GM20000 (cell line): ENCODE results near the gene SUB1.

ENCODE experiments used
- DNase-seq: peaks from one replicate; pipeline ENCODE4 v3.0.0; 2012; ENCODE audit warnings: low spot score
- TF ChIP-seq, protein P1 (sequence below): IDR thresholded peaks from 2 replicates; pipeline ENCODE4 v1.5.1; 2012; ENCODE audit warnings: mild to moderate bottlenecking, control low read depth; ENCODE audit errors: extremely low read depth, missing control alignments

The SUB1 gene

GRCh38 chr5:32638309-32638708, 53.0 kb downstream of the SUB1 start:
- no peak for DNase-seq
- TF ChIP-seq, protein P1, sequence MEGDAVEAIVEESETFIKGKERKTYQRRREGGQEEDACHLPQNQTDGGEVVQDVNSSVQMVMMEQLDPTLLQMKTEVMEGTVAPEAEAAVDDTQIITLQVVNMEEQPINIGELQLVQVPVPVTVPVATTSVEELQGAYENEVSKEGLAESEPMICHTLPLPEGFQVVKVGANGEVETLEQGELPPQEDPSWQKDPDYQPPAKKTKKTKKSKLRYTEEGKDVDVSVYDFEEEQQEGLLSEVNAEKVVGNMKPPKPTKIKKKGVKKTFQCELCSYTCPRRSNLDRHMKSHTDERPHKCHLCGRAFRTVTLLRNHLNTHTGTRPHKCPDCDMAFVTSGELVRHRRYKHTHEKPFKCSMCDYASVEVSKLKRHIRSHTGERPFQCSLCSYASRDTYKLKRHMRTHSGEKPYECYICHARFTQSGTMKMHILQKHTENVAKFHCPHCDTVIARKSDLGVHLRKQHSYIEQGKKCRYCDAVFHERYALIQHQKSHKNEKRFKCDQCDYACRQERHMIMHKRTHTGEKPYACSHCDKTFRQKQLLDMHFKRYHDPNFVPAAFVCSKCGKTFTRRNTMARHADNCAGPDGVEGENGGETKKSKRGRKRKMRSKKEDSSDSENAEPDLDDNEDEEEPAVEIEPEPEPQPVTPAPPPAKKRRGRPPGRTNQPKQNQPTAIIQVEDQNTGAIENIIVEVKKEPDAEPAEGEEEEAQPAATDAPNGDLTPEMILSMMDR: no peak

DNA sequence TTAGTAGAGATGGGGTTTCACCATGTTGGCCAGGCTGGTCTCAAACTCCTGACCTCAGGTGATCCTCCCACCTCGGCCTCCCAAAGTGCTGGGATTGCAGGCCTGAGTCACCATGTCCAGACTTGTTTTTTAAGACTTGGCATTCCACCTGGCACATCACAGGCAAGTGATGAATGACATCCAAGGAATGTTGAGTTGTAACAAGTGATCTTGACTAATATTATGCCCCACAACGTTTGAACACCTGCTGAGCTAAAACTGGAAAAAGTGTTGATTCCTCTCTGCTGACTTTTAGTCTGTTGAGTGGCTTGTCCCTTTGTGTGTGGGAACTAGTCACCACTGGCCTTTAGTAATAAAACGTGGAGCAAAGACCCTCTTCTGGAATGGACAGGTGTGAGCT, 54.6 kb downstream of the SUB1 start:
- TF ChIP-seq, protein P1: no peak
- DNase-seq: no peak

DNA sequence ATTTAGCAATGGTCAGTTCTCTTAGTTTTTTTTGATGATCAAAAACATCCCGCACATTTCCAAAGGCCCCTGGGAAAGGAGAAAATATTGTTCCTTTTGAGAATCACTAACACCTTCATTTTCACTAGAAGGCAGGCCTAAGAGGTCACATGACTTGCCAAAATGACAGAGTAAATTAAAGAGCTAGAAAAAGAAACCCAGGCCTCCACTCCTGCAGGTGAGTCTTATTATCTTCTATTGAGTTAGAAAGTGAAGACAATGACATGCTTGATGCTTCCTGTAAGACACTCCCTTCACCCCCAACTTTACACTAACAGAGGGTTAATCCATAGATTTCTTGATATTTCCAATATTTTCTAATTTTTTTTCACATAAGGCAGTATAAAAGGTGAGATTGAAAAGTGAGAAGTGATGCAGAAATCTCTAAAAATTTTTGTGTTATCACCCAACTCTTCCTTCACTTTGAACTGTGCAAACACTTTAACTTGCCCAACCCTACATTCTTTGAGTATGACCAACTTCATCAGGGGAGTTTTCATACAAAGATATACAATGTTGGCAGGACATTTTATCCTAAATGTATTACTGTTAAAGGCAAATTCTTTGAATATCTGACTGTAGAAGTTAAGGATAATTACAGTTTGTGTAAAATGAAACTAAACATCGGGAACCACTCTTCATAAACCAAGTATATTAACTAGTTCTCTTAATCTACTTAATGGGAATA, 57.1 kb downstream of the SUB1 start:
- TF ChIP-seq, protein P1: no peak
- no peak for DNase-seq

DNA sequence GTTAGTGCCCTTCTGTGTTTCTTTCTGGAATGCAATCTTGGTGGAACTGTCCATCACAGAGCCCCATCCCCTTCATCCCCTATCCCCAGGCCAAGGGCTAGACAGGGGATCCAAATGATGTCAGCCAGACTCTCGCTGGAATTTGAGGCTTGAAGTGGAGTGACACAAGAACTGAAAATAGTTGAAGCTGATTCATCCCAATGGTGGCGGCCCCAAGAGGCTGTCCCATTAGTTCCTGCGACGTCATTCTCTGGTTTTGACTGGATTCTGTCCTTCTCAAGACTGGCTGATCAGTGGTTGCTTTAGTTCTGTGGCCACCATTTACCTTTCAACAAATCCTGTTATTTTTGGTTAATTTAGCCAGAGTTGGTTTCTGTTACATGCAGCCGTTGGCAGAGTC, 59.9 kb downstream of the SUB1 start:
- no peak for DNase-seq
- TF ChIP-seq, protein P1: no peak

DNA sequence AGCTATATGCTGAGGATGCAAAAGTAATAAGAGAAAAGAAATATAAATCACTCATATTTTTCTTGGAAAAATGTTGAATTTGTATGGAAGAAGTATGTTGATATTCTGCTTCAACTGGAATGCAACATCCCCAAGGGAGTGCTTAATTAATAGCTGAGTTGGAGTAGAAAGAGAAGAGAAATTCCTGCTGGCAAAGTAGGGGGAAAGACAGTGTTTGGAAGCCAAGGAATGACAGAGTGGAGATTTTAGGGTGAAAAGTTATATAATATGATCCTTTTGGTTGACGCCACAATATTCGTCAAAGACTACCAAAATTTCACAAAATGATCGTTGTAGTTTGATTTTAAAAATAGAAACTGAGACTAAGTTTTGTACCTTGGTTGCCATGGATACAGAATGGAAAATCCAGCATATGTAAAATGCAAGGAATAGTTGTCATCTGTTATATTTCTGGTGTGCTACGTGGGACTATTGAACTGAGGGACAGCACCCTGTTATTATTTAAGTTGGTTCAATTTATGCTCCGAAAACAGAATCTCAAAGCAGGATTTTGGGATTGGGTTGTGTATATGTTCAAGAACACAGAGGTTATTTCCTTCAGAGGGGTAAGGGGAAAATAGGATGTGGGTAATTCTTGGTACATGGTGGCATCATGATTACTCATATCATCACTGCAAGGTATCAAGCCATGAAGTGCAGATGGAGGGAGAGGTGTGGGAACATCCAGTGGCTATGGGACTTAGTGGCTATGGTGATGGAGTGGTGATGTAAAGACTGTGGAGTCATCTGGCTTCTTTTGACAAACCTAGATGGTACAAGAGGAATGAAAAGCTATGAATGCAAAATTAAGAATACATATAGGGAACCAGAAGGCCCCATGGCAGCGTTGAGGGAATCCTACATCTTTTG, 61.0 kb downstream of the SUB1 start:
- TF ChIP-seq, protein P1: no peak
- DNase-seq: no peak

DNA sequence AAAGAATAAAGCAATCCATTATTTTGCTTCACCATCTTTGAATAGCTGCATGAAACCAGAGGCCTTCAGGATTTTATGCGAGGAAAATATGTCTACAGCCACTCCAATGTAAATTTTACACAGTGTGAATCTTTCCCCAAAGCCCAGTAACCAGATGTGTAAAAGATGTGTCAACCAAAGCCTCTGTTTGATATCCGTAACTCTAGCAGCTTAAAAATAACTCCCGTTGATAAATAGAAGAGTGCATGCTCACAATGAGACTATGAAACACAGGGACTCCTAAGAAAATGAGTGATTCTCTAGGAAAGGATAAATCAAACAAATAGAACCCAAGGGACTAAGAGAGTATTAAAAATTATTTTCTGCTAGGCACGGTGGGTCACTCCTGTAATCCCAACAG, 65.7 kb downstream of the SUB1 start:
- TF ChIP-seq, protein P1: no peak
- DNase-seq: no peak

GRCh38 chr5:32651638-32652037, 66.3 kb downstream of the SUB1 start:
- DNase-seq: no peak

More at GRCh38 chr5:32651638-32652037, 66.3 kb downstream of the SUB1 start:
- TF ChIP-seq, protein P1: no peak
